ENCODE measurements around the gene KPNA2. TPM values are rescaled to one million over a fixed set of nuclear protein-coding genes. Genes with fewer than 3 reads are reported as not detected.

KPNA2 gene
- total and polyA plus RNA-seq, 2 of the 8 experiments (the other 6 are each of a cell fraction or from before 2014, with no cell fraction given): 413 to 612 TPM

DNA sequence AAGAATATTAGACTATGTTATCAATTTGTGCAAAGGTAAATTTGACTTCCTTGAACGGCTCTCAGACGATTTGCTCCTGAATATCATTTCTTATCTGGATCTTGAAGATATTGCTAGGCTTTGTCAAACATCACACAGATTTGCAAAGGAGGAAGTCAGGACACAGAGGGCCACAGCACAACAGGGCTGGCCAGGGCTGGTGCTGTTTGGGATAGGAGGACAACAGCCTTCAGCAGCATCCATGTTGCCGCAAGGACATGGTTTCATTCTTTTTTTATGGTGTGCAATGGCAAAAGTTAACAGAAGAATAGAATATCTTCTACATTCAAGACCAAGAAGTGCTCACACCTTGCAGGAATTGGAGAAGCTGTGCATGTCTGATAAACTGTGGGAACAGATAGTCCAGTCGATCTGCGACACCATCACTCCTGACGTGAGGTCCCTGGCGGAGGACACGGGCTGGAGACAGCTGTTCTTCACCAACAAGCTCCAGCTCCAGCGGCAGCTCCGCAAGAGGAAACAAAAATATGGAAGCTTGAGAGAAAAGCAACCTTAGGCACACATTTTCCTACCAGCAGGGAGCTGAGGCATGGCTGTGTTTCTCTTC, 59.8 kb downstream of the KPNA2 start:
- ChIA-PET POLR2A (ENCODE audit: partially characterized antibody) (no interaction called here), CTCF (ENCODE audit: partially characterized antibody) (interaction anchor here (0.9 to 1.7 kb wide), 3 partner anchors 12 to 105 kb away, joined by 3 read pairs; no protein-coding TSS in a partner anchor)
- FAIRE-seq: no peak
- WGBS, 2 experiments (ENCODE audit: extremely low coverage in 1 of 2, insufficient coverage in 1 of 2, insufficient read length in 1 of 2, insufficient replicate concordance in 2 of 2, low coverage in 1 of 2, low lambda C conversion rate in 2 of 2, missing lambda C conversion rate in 1 of 2): 89% methylated on average over 10 of the region's 10 CpGs; no CpG with 5 or more reads in 1 of the 2 experiments
- Histone ChIP-seq H3K79me2 (ENCODE audit: control insufficient read depth in 1 of 2, insufficient read depth in 2 of 2, low read length in 2 of 2) (no peaks in the 10 kb centered on the region), H4K5ac (ENCODE audit: insufficient read length, low read depth, low read length) (no peak overlapping the region), H2BK20ac (ENCODE audit: low read length) (no peak overlapping the region), H3K4me1 (replicated peaks in 1 of 4; ENCODE audit: control insufficient read depth in 3 of 4, insufficient read depth in 4 of 4, low read length in 3 of 4) (no peaks in the 10 kb centered on the region), H3K79me1 (ENCODE audit: low read depth, low read length) (no peaks in the 10 kb centered on the region), H3K36me3 (ENCODE audit: control insufficient read depth in 2 of 4, insufficient read depth in 4 of 4, low read length in 3 of 4) (no peaks in the 10 kb centered on the region), H2AK5ac (ENCODE audit: low read depth, low read length) (no peak overlapping the region), H3K23ac (ENCODE audit: insufficient read length) (no peak overlapping the region), H3K27ac (ENCODE audit: low read depth, low read length) (no peak overlapping the region), H2BK15ac (ENCODE audit: low read length) (no peak overlapping the region), H2BK12ac (ENCODE audit: low read depth, low read length) (no peak overlapping the region), H3K27me3 (replicated peaks in 1 of 4; ENCODE audit: control insufficient read depth in 3 of 4, extremely low read depth in 1 of 4, insufficient read depth in 3 of 4, low read length in 3 of 4) (peaks cover 1 to 4% (median 3%) of the 10 kb centered on the region in 4 experiments; a peak in 6 of 7 replicates), H3K4me3 (ENCODE audit: extremely low read depth in 1 of 4, insufficient read depth in 2 of 4, low read depth in 3 of 4, low read length in 4 of 4) (no peak overlapping the region), H3K18ac (ENCODE audit: extremely low read depth, low read length) (no peak overlapping the region), H3K14ac (ENCODE audit: insufficient read length) (no peak overlapping the region), H2BK120ac (replicated peaks; ENCODE audit: low read depth, low read length) (no peak overlapping the region), H2BK5ac (ENCODE audit: low read depth, low read length) (no peak overlapping the region), H3K4me2 (ENCODE audit: insufficient read depth in 1 of 2, low read depth in 2 of 2, low read length in 2 of 2) (no peak overlapping the region), H3K9me3 (ENCODE audit: insufficient read depth in 2 of 2, low read depth in 1 of 2, low read length in 1 of 2) (peaks cover 0 to 5% of the 10 kb centered on the region in 2 experiments; a peak in 1 of 4 replicates), H3K23me2 (ENCODE audit: low read depth, low read length) (no peaks in the 10 kb centered on the region), H4K20me1 (replicated peaks in 1 of 2; ENCODE audit: control insufficient read depth in 1 of 2, insufficient read depth in 2 of 2, low read length in 2 of 2) (no peaks in the 10 kb centered on the region), H3K4ac (replicated peaks; ENCODE audit: insufficient read length, low read depth, low read length) (no peak overlapping the region), H4K8ac (ENCODE audit: extremely low read depth, insufficient read depth, low read length) (no peak overlapping the region), H2AFZ (ENCODE audit: low read length) (no peak overlapping the region), H3K9ac (replicated peaks in 1 of 4; ENCODE audit: extremely low read depth in 1 of 4, low read depth in 3 of 4, low read length in 3 of 4) (no peak overlapping the region), H3K56ac (replicated peaks; ENCODE audit: insufficient read length, low read depth, low read length) (no peak overlapping the region), H4K91ac (replicated peaks; ENCODE audit: insufficient read length, low read length) (no peak overlapping the region)
- DNase-seq (ENCODE audit: low read depth in 1 of 2, low spot score in 2 of 2): peak in 1 of 2 experiments; percentile 23
- TF ChIP-seq TAF1 (IDR thresholded peaks at IDR 0.05; ENCODE audit: low read depth, low read length) (no peak), PHF8 (conservative IDR thresholded peaks at IDR 0.05; ENCODE audit: low read depth, low read length) (no peak), JUN (IDR thresholded peaks at IDR 0.05; ENCODE audit: low read depth, low read length) (no peak), CBX8 (IDR thresholded peaks at IDR 0.05; ENCODE audit: borderline replicate concordance, low read depth, low read length) (no peak), ASH2L (IDR thresholded peaks at IDR 0.05; ENCODE audit: low read length) (no peak), BRCA1 (IDR thresholded peaks at IDR 0.05; ENCODE audit: low read depth, low read length) (no peak), GABPA (IDR thresholded peaks at IDR 0.05; ENCODE audit: borderline replicate concordance, insufficient read depth, low read length) (no peak), ZNF274 (IDR thresholded peaks at IDR 0.05; ENCODE audit: borderline replicate concordance, extremely low read depth, low read length) (no peak), HDAC6 (IDR thresholded peaks at IDR 0.05; ENCODE audit: low read depth, low read length) (no peak), RBBP5 (IDR thresholded peaks at IDR 0.05; ENCODE audit: borderline replicate concordance, low read depth, low read length) (no peak), TEAD4 (IDR thresholded peaks at IDR 0.05; ENCODE audit: low read depth, low read length) (no peak), GTF2F1 (IDR thresholded peaks at IDR 0.05; ENCODE audit: borderline replicate concordance, low read depth, low read length) (no peak)
- TF ChIP-seq, protein P1, sequence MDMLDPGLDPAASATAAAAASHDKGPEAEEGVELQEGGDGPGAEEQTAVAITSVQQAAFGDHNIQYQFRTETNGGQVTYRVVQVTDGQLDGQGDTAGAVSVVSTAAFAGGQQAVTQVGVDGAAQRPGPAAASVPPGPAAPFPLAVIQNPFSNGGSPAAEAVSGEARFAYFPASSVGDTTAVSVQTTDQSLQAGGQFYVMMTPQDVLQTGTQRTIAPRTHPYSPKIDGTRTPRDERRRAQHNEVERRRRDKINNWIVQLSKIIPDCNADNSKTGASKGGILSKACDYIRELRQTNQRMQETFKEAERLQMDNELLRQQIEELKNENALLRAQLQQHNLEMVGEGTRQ (IDR thresholded peaks at IDR 0.05; ENCODE audit: low read length): no peak

Measured in H1 (cell line).